Kidney (tissue), 14 donors: ENCODE data around the gene BLOC1S1. TPM values are rescaled to one million over a fixed set of nuclear protein-coding genes. Genes with fewer than 3 reads are reported as not detected.
A peak's percentile ranks its signal among the peaks of the same experiment; 100 is the strongest.

Experiments used
- DNase-seq, 5 donors: peaks; one replicate each; pipeline ENCODE4 v3.0.0-alpha.2; 2013 to 2020
- FAIRE-seq: peaks from 2 replicates; lab custom pipeline; 2012; peaks lifted over from hg19 to GRCh38; lab: Jason Lieb, UNC
- H3K27ac ChIP-seq, 2 donors: one replicate each; pipeline ENCODE4 v1.7.0; 2013; ENCODE audit warnings: low read depth in 2 of 2, low read length in 2 of 2, inconsistent platforms in 1 of 2
- H3K27me3 ChIP-seq: one replicate; pipeline ENCODE4 v1.7.1; 2013; ENCODE audit warnings: low read length, inconsistent platforms; ENCODE audit not compliant: control insufficient read depth, insufficient read depth
- H3K36me3 ChIP-seq, 3 donors: one replicate each; pipeline versions ENCODE4 v1.7.0 to v1.7.1; 2013; ENCODE audit warnings: low read length in 3 of 3, control low read depth in 1 of 3, inconsistent platforms in 1 of 3; ENCODE audit not compliant: insufficient read depth in 3 of 3, control insufficient read depth in 2 of 3
- H3K4me1 ChIP-seq, 3 donors: one replicate each; pipeline versions ENCODE4 v1.7.0 to v1.7.1; 2013; ENCODE audit warnings: low read length in 3 of 3, inconsistent platforms in 1 of 3, low read depth in 1 of 3; ENCODE audit not compliant: control insufficient read depth in 2 of 3, insufficient read depth in 2 of 3
- H3K4me3 ChIP-seq, 3 donors: one replicate each; pipeline versions ENCODE4 v1.7.0 to v1.8.1; 2013; ENCODE audit warnings: low read length in 3 of 3, control low read depth in 1 of 3, inconsistent platforms in 1 of 3
- H3K9ac ChIP-seq, 3 donors: one replicate each; pipeline versions ENCODE4 v1.7.0 to v1.7.1; 2013; ENCODE audit warnings: low read length in 3 of 3, control low read depth in 1 of 3, inconsistent platforms in 1 of 3
- H3K9me3 ChIP-seq, 3 donors: one replicate each; pipeline versions ENCODE4 v1.7.0 to v1.7.1; 2013; ENCODE audit warnings: low read length in 3 of 3, control low read depth in 1 of 3, inconsistent platforms in 1 of 3; ENCODE audit not compliant: control insufficient read depth in 2 of 3, insufficient read depth in 1 of 3
- intact Hi-C: fragments of 100-400 bp; cut with DNase I; formaldehyde crosslinking; loops from one replicate; pipeline ENCODE4 v1.11.1; 2022
- polyA plus RNA-seq: library from polyadenylated mRNA; stranded (reverse); fragments of 350-450 nt; fragmentation: Illumina TruSeq; extraction: RNeasy Lipid Tissue Mini Kit (QIAGEN cat#74804); gene quantifications from one replicate; pipeline ENCODE4 v1.2.3, GENCODE V29; 2014; ENCODE audit warnings: low read depth, low replicate concordance; ENCODE audit not compliant: insufficient read depth
- total RNA-seq: library from RNA; stranded (reverse); fragmentation: NEBNext Ultra II Directional; extraction: Animal tissue kit (Norgen Biotek cat#: 25700); gene quantifications from one replicate; pipeline ENCODE4 v1.2.1, GENCODE V29; 2021
- TF ChIP-seq, protein P1 (sequence below): IDR thresholded peaks from 3 replicates; pipeline ENCODE4 v1.5.1; 2012; ENCODE audit warnings: mild to moderate bottlenecking, moderate library complexity, borderline replicate concordance; ENCODE audit not compliant: insufficient read depth; ENCODE audit errors: extremely low read depth
- donor health status: control.
- donor health status: control.
- donor health status: control.
- donor health status: control.
- donor health status: control.
- donor health status: DM: yes; HTN: yes; CAD: no.
- donor health status: Normal renal cell carcinoma (clear cell type).

The BLOC1S1 gene
- total and polyA plus RNA-seq, 2 donors from 2014 or later: 116 to 451 TPM

DNA sequence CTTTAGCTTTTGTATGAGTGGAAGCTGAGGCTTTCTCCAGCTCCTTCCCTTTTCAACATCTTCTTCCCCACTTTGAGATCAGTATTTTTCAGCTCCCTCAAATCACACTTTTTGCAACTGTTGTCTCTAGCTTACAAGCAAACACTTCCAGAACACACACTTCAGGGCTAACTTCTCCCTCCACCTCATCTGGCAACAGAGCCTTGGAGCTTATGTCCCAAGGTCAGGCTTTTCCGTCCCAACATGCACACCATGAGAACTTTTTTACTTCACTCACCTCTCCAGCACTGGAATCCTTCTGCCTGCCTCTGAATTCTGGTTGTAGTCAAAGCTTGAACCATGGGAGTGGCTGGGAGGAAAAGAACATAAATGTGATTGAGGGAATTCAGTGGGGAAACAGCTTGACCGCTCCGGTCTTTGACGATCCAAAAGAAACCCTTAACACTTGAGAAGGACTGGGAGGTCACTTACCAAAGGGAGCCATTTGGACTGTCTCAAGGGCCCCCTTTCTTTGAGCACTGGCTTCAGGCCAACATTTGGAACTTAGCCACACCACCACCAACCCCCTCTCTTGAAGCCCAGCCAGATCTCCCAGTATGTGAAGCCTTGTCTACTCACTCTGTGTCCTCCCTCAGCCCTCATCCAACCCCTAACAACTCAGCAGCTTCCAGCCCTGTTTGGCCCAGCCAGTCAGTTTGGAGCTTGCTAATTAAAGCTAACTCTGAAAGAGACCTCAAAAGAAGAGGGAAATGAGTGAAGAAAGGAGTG is 3.9 kb upstream of the BLOC1S1 start:
- Histone ChIP-seq H3K4me3 (no peak overlapping the region), H3K9me3 (no peaks in the 10 kb centered on the region), H3K36me3 (no peaks in the 10 kb centered on the region), H3K4me1 (peaks cover 4 to 11% (median 6%) of the 10 kb centered on the region in 3 donors), H3K9ac (no peak overlapping the region), H3K27me3 (no peaks in the 10 kb centered on the region), H3K27ac (no peak overlapping the region)
- FAIRE-seq: no peak
- DNase-seq: peak in 3 of 5 donors; percentile 58 to 88 (median 67)
- TF ChIP-seq, protein P1, sequence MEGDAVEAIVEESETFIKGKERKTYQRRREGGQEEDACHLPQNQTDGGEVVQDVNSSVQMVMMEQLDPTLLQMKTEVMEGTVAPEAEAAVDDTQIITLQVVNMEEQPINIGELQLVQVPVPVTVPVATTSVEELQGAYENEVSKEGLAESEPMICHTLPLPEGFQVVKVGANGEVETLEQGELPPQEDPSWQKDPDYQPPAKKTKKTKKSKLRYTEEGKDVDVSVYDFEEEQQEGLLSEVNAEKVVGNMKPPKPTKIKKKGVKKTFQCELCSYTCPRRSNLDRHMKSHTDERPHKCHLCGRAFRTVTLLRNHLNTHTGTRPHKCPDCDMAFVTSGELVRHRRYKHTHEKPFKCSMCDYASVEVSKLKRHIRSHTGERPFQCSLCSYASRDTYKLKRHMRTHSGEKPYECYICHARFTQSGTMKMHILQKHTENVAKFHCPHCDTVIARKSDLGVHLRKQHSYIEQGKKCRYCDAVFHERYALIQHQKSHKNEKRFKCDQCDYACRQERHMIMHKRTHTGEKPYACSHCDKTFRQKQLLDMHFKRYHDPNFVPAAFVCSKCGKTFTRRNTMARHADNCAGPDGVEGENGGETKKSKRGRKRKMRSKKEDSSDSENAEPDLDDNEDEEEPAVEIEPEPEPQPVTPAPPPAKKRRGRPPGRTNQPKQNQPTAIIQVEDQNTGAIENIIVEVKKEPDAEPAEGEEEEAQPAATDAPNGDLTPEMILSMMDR: no peak
- intact Hi-C loops: no loop called here

DNA sequence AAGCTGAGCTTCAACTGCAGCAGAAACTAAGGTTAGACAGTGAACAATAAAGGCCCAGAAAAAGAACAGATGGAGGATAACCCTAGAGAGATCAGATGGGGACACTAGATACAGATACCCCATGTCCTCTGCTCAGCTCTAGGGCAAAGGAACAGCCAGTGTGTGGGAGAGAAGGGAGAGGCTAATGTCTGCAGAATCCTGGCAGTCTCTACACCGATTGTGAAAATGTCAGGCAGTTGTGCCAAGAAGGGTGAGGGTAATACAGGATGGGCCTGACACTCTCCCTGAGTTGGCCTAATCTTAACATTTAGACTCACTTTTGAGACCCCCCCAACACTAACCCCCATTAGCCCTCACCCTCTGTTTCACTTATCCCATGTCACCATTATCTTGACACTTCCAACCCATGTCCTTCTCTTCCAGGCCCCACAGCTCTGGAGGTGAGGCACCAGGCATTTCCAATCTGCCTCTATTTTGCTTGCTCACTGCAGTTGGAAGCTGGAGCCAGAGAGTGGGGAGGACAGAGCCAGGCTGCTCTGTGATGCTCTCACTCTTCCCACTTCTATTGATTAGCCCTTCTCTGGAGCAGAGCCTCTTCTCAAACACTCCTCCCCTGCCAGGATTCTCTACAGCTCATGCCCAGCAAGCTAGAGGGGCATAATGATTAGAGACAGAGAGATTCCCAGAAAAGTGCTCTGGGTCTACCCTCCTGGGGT is 3.0 kb upstream of the BLOC1S1 start:
- TF ChIP-seq, protein P1: no peak
- DNase-seq (no peak), FAIRE-seq (no peak)
- H3K27ac ChIP-seq: no peak overlapping the region
- H3K4me1 ChIP-seq: peaks cover 7 to 17% (median 11%) of the 10 kb centered on the region in 3 donors
- no peak overlapping the region for H3K4me3 ChIP-seq
- H3K9me3 ChIP-seq: no peaks in the 10 kb centered on the region
- no peak overlapping the region for H3K9ac ChIP-seq
- intact Hi-C loops: no loop called here
- H3K36me3 ChIP-seq: no peaks in the 10 kb centered on the region
- H3K27me3 ChIP-seq: no peaks in the 10 kb centered on the region

DNA sequence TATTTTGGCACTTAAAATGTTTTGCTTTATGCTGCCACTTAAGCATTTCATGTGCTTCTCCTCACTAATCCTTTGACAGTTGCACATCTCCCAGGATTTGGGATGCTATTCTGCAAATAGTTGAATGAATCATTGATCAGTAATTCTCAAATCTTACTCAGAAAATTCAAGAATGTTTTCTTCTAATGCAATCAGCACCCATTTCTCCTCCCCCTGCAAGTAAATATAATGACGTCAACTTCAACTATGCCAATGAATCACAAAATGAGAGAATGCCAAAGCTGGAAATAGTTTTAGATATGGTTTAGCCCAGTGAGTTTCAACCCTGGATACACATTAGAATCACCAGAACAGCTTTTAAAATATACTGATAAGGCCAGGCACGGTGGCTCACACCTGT is 2.1 kb upstream of the BLOC1S1 start:
- H3K27me3 ChIP-seq: no peaks in the 10 kb centered on the region
- no peak for DNase-seq
- H3K27ac ChIP-seq: no peak overlapping the region
- peaks cover 7 to 14% (median 14%) of the 10 kb centered on the region in 3 donors for H3K4me1 ChIP-seq
- H3K9me3 ChIP-seq: no peaks in the 10 kb centered on the region
- intact Hi-C loops: no loop called here
- H3K36me3 ChIP-seq: no peaks in the 10 kb centered on the region
- no peak for FAIRE-seq
- TF ChIP-seq, protein P1: no peak
- H3K9ac ChIP-seq: no peak overlapping the region
- no peak overlapping the region for H3K4me3 ChIP-seq
